Measurements from ENCODE around the gene LPGAT1. TPM values are rescaled to one million over a fixed set of nuclear protein-coding genes. Genes with fewer than 3 reads are reported as not detected.
A peak's percentile ranks its signal among the peaks of the same experiment; 100 is the strongest.

LPGAT1 gene
- total and polyA plus RNA-seq, 2 of the 13 experiments (the other 11 are each of a cell fraction or from before 2014, with no cell fraction given) = 12.1 to 48.3 TPM

DNA sequence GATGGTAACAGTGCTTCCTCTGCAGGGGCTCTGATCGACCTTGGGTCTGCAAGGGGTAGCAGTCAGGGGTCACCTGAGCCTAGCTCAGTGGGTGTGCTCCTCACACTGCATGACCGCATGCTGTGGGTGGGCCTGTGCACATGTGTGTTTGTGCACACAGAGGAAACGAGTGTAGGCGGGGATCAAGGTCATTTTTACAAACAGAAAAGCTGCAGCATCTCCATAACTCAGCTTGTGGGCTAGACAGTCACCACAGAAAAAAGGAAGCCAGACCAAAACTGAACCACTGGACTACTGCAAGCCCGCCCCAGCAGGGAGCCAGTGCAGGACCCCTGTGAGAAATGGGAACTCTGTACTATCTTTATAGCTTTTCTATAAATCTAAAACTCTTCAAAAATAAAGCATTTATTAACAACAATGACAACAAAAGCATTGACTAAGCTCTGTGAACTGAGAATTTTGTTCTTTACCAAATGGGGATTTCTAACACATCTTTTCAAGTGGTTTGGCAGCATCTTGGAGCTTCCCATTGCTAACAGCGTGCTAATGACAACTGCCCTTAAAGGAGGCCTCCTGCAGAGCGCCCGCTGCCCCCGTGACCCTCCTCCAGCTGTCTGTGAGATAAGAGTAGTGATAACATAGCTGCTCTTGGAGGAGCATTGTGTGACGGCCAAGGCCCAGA lies 135.3 kb downstream of the LPGAT1 start:
- H3K36me3 ChIP-seq (replicated peaks in 1 of 2; ENCODE audit: control insufficient read depth in 1 of 2, insufficient read depth in 2 of 2, low read length in 2 of 2) = no peaks in the 10 kb centered on the region
- FAIRE-seq = no peak
- no peaks in the 10 kb centered on the region; a peak in 2 of 5 replicates for H3K27me3 ChIP-seq (ENCODE audit: control insufficient read depth in 1 of 2, insufficient read depth in 2 of 2, low read length in 2 of 2)
- peak overlapping the region; percentile 57 for H3K4me2 ChIP-seq (ENCODE audit: low read depth, low read length)
- CTCF ChIA-PET (ENCODE audit: low intra/inter-chr PET ratio, low total read pairs) = no interaction called here
- H2AFZ ChIP-seq (ENCODE audit: low read length) = no peak overlapping the region
- H3K9ac ChIP-seq (ENCODE audit: insufficient read depth, low read depth, low read length) = no peak overlapping the region
- intact Hi-C loops (cut with micrococcal nuclease; ENCODE audit: unreplicated experiment) (loop anchor here (5.0 kb wide), 1 partner anchor 42 kb away; no protein-coding TSS in a partner anchor), in situ Hi-C loops (cut with HindIII; ENCODE audit: extremely low pct_ligation_motif_present, low pct_unique_long_range_greater_than_20kb) (loop anchor here (5.0 kb wide), 2 partner anchors 137 to 342 kb away; partner anchors contain the start of genes DTL, INTS7 and LPGAT1)
- WGBS (ENCODE audit: low lambda C conversion rate) = 7% methylated on average over 8 of the region's 10 CpGs
- H3K27ac ChIP-seq (ENCODE audit: extremely low read length, insufficient read depth, low read length) = no peak overlapping the region
- peak overlapping the region in 1 of 3 experiments; percentile 23; a peak in 1 of 6 replicates for H3K4me3 ChIP-seq (replicated peaks in 1 of 3; ENCODE audit: insufficient read depth in 1 of 3, low read depth in 2 of 3, low read length in 3 of 3)
- no TSS peak for BruUV-seq (replicated peaks)
- no peaks in the 10 kb centered on the region for H3K9me3 ChIP-seq (ENCODE audit: low read length)
- H3K79me2 ChIP-seq (ENCODE audit: insufficient read depth, low read length) = no peaks in the 10 kb centered on the region
- no peaks in the 10 kb centered on the region for H4K20me1 ChIP-seq (ENCODE audit: insufficient read depth, low read length)
- no peak; the same call in 2 of the 3 replicates for ATAC-seq
- DNase-seq (ENCODE audit: low spot score) = no peak
- H3K4me1 ChIP-seq (ENCODE audit: insufficient read depth, low read length) = peaks cover 38% of the 10 kb centered on the region
- POLR2A ChIA-PET = interaction anchor here (1.0 to 1.1 kb wide), 3 partner anchors 10 to 340 kb away, joined by 3 to 4 read pairs (median 4); partner anchors contain the start of genes DTL and INTS7
- no peak for TF ChIP-seq KLF13 (CRISPR knock-in tag; IDR thresholded peaks at IDR 0.05)
- peak; percentile 41 for TF ChIP-seq NR2F6 (IDR thresholded peaks at IDR 0.05)
- 0 out of 2 replicates have a peak, but pooled peaks have one; percentile 22 for TF ChIP-seq NR2F6 (CRISPR knock-in tag; IDR thresholded peaks at IDR 0.05)
- TF ChIP-seq, protein P1, sequence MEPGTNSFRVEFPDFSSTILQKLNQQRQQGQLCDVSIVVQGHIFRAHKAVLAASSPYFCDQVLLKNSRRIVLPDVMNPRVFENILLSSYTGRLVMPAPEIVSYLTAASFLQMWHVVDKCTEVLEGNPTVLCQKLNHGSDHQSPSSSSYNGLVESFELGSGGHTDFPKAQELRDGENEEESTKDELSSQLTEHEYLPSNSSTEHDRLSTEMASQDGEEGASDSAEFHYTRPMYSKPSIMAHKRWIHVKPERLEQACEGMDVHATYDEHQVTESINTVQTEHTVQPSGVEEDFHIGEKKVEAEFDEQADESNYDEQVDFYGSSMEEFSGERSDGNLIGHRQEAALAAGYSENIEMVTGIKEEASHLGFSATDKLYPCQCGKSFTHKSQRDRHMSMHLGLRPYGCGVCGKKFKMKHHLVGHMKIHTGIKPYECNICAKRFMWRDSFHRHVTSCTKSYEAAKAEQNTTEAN (CRISPR knock-in tag; conservative IDR thresholded peaks at IDR 0.05) = peak; percentile 85
- TF ChIP-seq SALL1 (CRISPR knock-in tag; IDR thresholded peaks at IDR 0.05) = peak; percentile 43; the same call in 1 of the 2 replicates
- no peak for TF ChIP-seq ZNF615 (CRISPR knock-in tag; IDR thresholded peaks at IDR 0.05; ENCODE audit: borderline replicate concordance)
- TF ChIP-seq, protein P2, sequence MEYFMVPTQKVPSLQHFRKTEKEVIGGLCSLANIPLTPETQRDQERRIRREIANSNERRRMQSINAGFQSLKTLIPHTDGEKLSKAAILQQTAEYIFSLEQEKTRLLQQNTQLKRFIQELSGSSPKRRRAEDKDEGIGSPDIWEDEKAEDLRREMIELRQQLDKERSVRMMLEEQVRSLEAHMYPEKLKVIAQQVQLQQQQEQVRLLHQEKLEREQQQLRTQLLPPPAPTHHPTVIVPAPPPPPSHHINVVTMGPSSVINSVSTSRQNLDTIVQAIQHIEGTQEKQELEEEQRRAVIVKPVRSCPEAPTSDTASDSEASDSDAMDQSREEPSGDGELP (IDR thresholded peaks at IDR 0.05; ENCODE audit: borderline replicate concordance, low read depth) = peak; percentile 75
- TF ChIP-seq GATAD2A (CRISPR knock-in tag; IDR thresholded peaks at IDR 0.05) = 0 out of 2 replicates have a peak, but pooled peaks have one; percentile 15
- TF ChIP-seq MYC (CRISPR knock-in tag; IDR thresholded peaks at IDR 0.05; ENCODE audit: borderline replicate concordance) = peak; percentile 56; the same call in 1 of the 2 replicates
- TF ChIP-seq, protein P3, sequence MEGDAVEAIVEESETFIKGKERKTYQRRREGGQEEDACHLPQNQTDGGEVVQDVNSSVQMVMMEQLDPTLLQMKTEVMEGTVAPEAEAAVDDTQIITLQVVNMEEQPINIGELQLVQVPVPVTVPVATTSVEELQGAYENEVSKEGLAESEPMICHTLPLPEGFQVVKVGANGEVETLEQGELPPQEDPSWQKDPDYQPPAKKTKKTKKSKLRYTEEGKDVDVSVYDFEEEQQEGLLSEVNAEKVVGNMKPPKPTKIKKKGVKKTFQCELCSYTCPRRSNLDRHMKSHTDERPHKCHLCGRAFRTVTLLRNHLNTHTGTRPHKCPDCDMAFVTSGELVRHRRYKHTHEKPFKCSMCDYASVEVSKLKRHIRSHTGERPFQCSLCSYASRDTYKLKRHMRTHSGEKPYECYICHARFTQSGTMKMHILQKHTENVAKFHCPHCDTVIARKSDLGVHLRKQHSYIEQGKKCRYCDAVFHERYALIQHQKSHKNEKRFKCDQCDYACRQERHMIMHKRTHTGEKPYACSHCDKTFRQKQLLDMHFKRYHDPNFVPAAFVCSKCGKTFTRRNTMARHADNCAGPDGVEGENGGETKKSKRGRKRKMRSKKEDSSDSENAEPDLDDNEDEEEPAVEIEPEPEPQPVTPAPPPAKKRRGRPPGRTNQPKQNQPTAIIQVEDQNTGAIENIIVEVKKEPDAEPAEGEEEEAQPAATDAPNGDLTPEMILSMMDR (CRISPR knock-in tag; IDR thresholded peaks at IDR 0.05) = 0 out of 2 replicates have a peak, but pooled peaks have one; percentile 4
- TF ChIP-seq, protein P4, sequence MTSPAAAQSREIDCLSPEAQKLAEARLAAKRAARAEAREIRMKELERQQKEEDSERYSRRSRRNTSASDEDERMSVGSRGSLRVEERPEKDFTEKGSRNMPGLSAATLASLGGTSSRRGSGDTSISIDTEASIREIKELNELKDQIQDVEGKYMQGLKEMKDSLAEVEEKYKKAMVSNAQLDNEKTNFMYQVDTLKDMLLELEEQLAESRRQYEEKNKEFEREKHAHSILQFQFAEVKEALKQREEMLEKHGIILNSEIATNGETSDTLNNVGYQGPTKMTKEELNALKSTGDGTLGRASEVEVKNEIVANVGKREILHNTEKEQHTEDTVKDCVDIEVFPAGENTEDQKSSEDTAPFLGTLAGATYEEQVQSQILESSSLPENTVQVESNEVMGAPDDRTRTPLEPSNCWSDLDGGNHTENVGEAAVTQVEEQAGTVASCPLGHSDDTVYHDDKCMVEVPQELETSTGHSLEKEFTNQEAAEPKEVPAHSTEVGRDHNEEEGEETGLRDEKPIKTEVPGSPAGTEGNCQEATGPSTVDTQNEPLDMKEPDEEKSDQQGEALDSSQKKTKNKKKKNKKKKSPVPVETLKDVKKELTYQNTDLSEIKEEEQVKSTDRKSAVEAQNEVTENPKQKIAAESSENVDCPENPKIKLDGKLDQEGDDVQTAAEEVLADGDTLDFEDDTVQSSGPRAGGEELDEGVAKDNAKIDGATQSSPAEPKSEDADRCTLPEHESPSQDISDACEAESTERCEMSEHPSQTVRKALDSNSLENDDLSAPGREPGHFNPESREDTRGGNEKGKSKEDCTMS (CRISPR knock-in tag; conservative IDR thresholded peaks at IDR 0.05) = no peak
- TF ChIP-seq, protein P5, sequence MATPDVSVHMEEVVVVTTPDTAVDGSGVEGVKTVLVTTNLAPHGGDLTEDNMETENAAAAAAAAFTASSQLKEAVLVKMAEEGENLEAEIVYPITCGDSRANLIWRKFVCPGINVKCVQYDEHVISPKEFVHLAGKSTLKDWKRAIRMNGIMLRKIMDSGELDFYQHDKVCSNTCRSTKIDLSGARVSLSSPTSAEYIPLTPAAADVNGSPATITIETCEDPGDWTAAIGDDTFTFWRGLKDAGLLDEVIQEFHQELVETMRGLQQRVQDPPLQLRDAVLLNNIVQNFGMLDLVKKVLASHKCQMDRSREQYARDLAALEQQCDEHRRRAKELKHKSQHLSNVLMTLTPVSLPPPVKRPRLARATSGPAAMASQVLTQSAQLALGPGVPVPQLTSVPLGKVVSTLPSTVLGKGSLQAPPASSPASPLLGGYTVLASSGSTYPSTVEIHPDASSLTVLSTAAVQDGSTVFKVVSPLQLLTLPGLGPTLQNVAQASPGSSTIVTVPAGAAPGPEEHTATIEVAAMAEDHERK (CRISPR knock-in tag; IDR thresholded peaks at IDR 0.05; ENCODE audit: low read depth) = no peak
- TF ChIP-seq, protein P6, sequence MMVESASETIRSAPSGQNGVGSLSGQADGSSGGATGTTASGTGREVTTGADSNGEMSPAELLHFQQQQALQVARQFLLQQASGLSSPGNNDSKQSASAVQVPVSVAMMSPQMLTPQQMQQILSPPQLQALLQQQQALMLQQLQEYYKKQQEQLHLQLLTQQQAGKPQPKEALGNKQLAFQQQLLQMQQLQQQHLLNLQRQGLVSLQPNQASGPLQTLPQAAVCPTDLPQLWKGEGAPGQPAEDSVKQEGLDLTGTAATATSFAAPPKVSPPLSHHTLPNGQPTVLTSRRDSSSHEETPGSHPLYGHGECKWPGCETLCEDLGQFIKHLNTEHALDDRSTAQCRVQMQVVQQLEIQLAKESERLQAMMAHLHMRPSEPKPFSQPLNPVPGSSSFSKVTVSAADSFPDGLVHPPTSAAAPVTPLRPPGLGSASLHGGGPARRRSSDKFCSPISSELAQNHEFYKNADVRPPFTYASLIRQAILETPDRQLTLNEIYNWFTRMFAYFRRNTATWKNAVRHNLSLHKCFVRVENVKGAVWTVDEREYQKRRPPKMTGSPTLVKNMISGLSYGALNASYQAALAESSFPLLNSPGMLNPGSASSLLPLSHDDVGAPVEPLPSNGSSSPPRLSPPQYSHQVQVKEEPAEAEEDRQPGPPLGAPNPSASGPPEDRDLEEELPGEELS (CRISPR knock-in tag; IDR thresholded peaks at IDR 0.05) = 0 out of 2 replicates have a peak, but pooled peaks have one; percentile 18

Measured in HepG2 (cell line).